Vagina (tissue), 2 donors: ENCODE data around the gene SVIL. TPM values are rescaled to one million over a fixed set of nuclear protein-coding genes. Genes with fewer than 3 reads are reported as not detected.
A peak's percentile ranks its signal among the peaks of the same experiment; 100 is the strongest.

Source experiments
- DNase-seq, 2 donors: peaks; one replicate each; pipeline ENCODE4 v3.0.0-alpha.2; 2017; ENCODE audit errors: extremely low spot score in 2 of 2
- H3K27ac ChIP-seq: fragments of 200-600 bp; sonication (generic); one replicate; pipeline ENCODE4 v1.5.1; 2019
- H3K27me3 ChIP-seq: fragments of 200-600 bp; sonication (generic); one replicate; pipeline ENCODE4 v1.5.1; 2019
- H3K36me3 ChIP-seq, 2 donors: fragments of 200-600 bp; sonication (generic); one replicate each; pipeline ENCODE4 v1.5.1; 2017 to 2019
- H3K4me1 ChIP-seq: fragments of 200-600 bp; sonication (generic); one replicate; pipeline ENCODE4 v1.5.1; 2019
- H3K4me3 ChIP-seq, 2 donors: fragments of 200-600 bp; sonication (generic); 1 replicate in 1 of 2; 2 replicates in 1 of 2; pipeline ENCODE4 v1.5.1; 2016 to 2019
- H3K9me3 ChIP-seq: fragments of 200-600 bp; sonication (generic); one replicate; pipeline ENCODE4 v1.5.1; 2019
- CTCF ChIP-seq, 3 experiments: fragments of 450-650 bp in 2 of 3; fragments of 200-600 bp in 1 of 3; sonication (generic) in 1 of 3; IDR thresholded peaks; one replicate each; pipeline ENCODE4 v1.5.1; 2017 to 2019; ENCODE audit warnings: antibody characterized with exemption in 3 of 3, mild to moderate bottlenecking in 2 of 3, moderate library complexity in 2 of 3
- POLR2A ChIP-seq, 2 donors: fragments of 450-650 bp; IDR thresholded peaks; one replicate each; pipeline ENCODE4 v1.6.1; 2017; ENCODE audit warnings: antibody characterized with exemption in 2 of 2, mild to moderate bottlenecking in 2 of 2, moderate library complexity in 2 of 2
- POLR2AphosphoS5 ChIP-seq, 2 donors: sonication (generic); formaldehyde crosslinking; IDR thresholded peaks; one replicate each; pipeline ENCODE4 v1.9.0; 2017; ENCODE audit warnings: antibody characterized with exemption in 2 of 2, mild to moderate bottlenecking in 2 of 2, low read depth in 1 of 2; ENCODE audit not compliant: insufficient read depth in 1 of 2
- intact Hi-C: fragments of 100-400 bp; cut with DNase I; formaldehyde crosslinking; loops from one replicate; pipeline ENCODE4 v1.15.1; 2023
- total RNA-seq: library from RNA; depleted of rRNA; stranded (reverse); fragments of >200 nt; gene quantifications from one replicate; pipeline ENCODE4 v1.2.3, GENCODE V29; 2016

Gene SVIL
- total RNA-seq, 1 donor from 2014 or later = 111 TPM

GRCh38 chr10:29636178-29636577 is 1.4 kb upstream of the SVIL start:
- Histone ChIP-seq H3K27ac (peak overlapping the region; percentile 74), H3K4me1 (peaks cover 62% of the 10 kb centered on the region), H3K36me3 (no peaks in the 10 kb centered on the region), H3K4me3 (no peak overlapping the region), H3K9me3 (no peaks in the 10 kb centered on the region), H3K27me3 (no peaks in the 10 kb centered on the region)
- peak in 1 of 2 donors; percentile 11 for DNase-seq
- intact Hi-C loops = no loop called here
- TF ChIP-seq POLR2AphosphoS5 (IDR thresholded peaks at IDR 0.05; ENCODE audit: insufficient read depth in 1 of 2, low read depth in 1 of 2) = peak in 1 of 2 donors; percentile 74
- no peak for TF ChIP-seq CTCF (IDR thresholded peaks at IDR 0.05)

- Histone ChIP-seq H3K4me1 (peaks cover 66% of the 10 kb centered on the region), H3K9me3 (no peaks in the 10 kb centered on the region), H3K4me3 (no peak overlapping the region), H3K27me3 (no peaks in the 10 kb centered on the region), H3K36me3 (no peaks in the 10 kb centered on the region), H3K27ac (peak overlapping the region; percentile 74)
- DNase-seq = peak; percentile 47 to 70
- TF ChIP-seq CTCF (IDR thresholded peaks at IDR 0.05) = no peak
- TF ChIP-seq POLR2A (IDR thresholded peaks at IDR 0.05) = no peak
- no peak for TF ChIP-seq POLR2AphosphoS5 (IDR thresholded peaks at IDR 0.05; ENCODE audit: insufficient read depth in 1 of 2, low read depth in 1 of 2)
- intact Hi-C loops = no loop called here
These were observed 957 bp upstream of the SVIL start for GRCh38 chr10:29635711-29636144.

- intact Hi-C loops = no loop called here
- Histone ChIP-seq H3K36me3 (no peaks in the 10 kb centered on the region), H3K9me3 (no peaks in the 10 kb centered on the region), H3K27me3 (no peaks in the 10 kb centered on the region), H3K27ac (peak overlapping the region; percentile 74), H3K4me3 (peak overlapping the region in 1 of 2 donors; percentile 28), H3K4me1 (peaks cover 81% of the 10 kb centered on the region)
- DNase-seq = no peak
- TF ChIP-seq POLR2A (IDR thresholded peaks at IDR 0.05) (no peak), POLR2AphosphoS5 (IDR thresholded peaks at IDR 0.05; ENCODE audit: insufficient read depth in 1 of 2, low read depth in 1 of 2) (no peak), CTCF (IDR thresholded peaks at IDR 0.05) (no peak)
These were observed 666 bp downstream of the SVIL start for GRCh38 chr10:29634105-29634504.

- no peaks in the 10 kb centered on the region for H3K9me3 ChIP-seq
- intact Hi-C loops = no loop called here
- no peaks in the 10 kb centered on the region for H3K36me3 ChIP-seq
- TF ChIP-seq POLR2AphosphoS5 (IDR thresholded peaks at IDR 0.05; ENCODE audit: insufficient read depth in 1 of 2, low read depth in 1 of 2) = no peak
- no peak for TF ChIP-seq POLR2A (IDR thresholded peaks at IDR 0.05)
- no peak for TF ChIP-seq CTCF (IDR thresholded peaks at IDR 0.05)
- no peaks in the 10 kb centered on the region for H3K27me3 ChIP-seq
- H3K4me3 ChIP-seq = no peak overlapping the region
- peaks cover 86% of the 10 kb centered on the region for H3K4me1 ChIP-seq
- H3K27ac ChIP-seq = peak overlapping the region; percentile 74
- DNase-seq = peak in 1 of 2 donors; percentile 81
These were observed 3.8 kb downstream of the SVIL start for GRCh38 chr10:29631049-29631339.

GRCh38 chr10:29630205-29631048 is 4.3 kb downstream of the SVIL start:
- Histone ChIP-seq H3K27me3 (no peaks in the 10 kb centered on the region), H3K9me3 (no peaks in the 10 kb centered on the region), H3K27ac (peak overlapping the region; percentile 74), H3K4me3 (no peak overlapping the region), H3K4me1 (peaks cover 80% of the 10 kb centered on the region), H3K36me3 (no peaks in the 10 kb centered on the region)
- intact Hi-C loops = no loop called here
- peak in 1 of 2 donors; percentile 67 for DNase-seq
- TF ChIP-seq CTCF (IDR thresholded peaks at IDR 0.05) (no peak), POLR2AphosphoS5 (IDR thresholded peaks at IDR 0.05; ENCODE audit: insufficient read depth in 1 of 2, low read depth in 1 of 2) (no peak), POLR2A (IDR thresholded peaks at IDR 0.05) (no peak)
